Tibial artery (tissue), 4 donors: ENCODE measurements around the gene KRT84.

Source experiments
- DNase-seq, 2 donors: peaks; one replicate each; pipeline ENCODE4 v3.0.0-alpha.2; 2019
- H3K27ac ChIP-seq, 2 donors: fragments of 200-600 bp; sonication (generic) in 1 of 2; 1 replicate in 1 of 2; 2 replicates in 1 of 2; pipeline ENCODE4 v1.5.1; 2018 to 2019; ENCODE audit warnings: mild to moderate bottlenecking in 1 of 2
- H3K27me3 ChIP-seq, 2 donors: fragments of 200-600 bp; sonication (generic) in 1 of 2; one replicate each; pipeline versions ENCODE4 v1.5.1 to v1.6.0; 2016 to 2019
- H3K36me3 ChIP-seq, 3 donors: fragments of 200-600 bp; sonication (generic) in 2 of 3; one replicate each; pipeline ENCODE4 v1.5.1; 2016 to 2019; ENCODE audit warnings: mild to moderate bottlenecking in 2 of 3
- H3K4me1 ChIP-seq, 4 donors: fragments of 200-600 bp; sonication (generic) in 2 of 4; 1 replicate in 3 of 4; 2 replicates in 1 of 4; pipeline ENCODE4 v1.5.1; 2016 to 2019
- H3K4me3 ChIP-seq, 2 donors: fragments of 200-600 bp; sonication (generic) in 1 of 2; 1 replicate in 1 of 2; 2 replicates in 1 of 2; pipeline ENCODE4 v1.5.1; 2018 to 2019; ENCODE audit warnings: mild to moderate bottlenecking in 2 of 2
- H3K9me3 ChIP-seq, 3 donors: fragments of 200-600 bp; sonication (generic) in 1 of 3; one replicate each; pipeline ENCODE4 v1.5.1; 2016 to 2019
- CTCF ChIP-seq, 2 experiments: fragments of 200-600 bp in 1 of 2; fragments of 450-650 bp in 1 of 2; IDR thresholded peaks; one replicate each; pipeline ENCODE4 v1.5.1; 2017 to 2019; ENCODE audit warnings: antibody characterized with exemption in 2 of 2, mild to moderate bottlenecking in 1 of 2, moderate library complexity in 1 of 2
- intact Hi-C: fragments of 100-400 bp; cut with DNase I; formaldehyde crosslinking; loops from one replicate; pipeline ENCODE4 v1.15.0; 2023; ENCODE audit warnings: low total_unique reads

Gene KRT84

GRCh38 chr12:52372216-52373154 is 13.0 kb downstream of the KRT84 start:
- Histone ChIP-seq H3K4me3 (no peak overlapping the region), H3K27me3 (no peaks in the 10 kb centered on the region), H3K9me3 (no peaks in the 10 kb centered on the region), H3K36me3 (no peaks in the 10 kb centered on the region), H3K27ac (peak overlapping the region; percentile 64 to 67), H3K4me1 (peaks cover 0 to 19% (median 11%) of the 10 kb centered on the region in 4 donors)
- DNase-seq = peak; percentile 80 to 92
- peak; percentile 77 to 86 for TF ChIP-seq CTCF (IDR thresholded peaks at IDR 0.05)
- intact Hi-C loops = loop anchor here (10.0 kb wide), 1 partner anchor 602 kb away; no protein-coding TSS in a partner anchor

- intact Hi-C loops = loop anchor here (2.0 to 10.0 kb wide), 2 partner anchors 507 to 603 kb away; no protein-coding TSS in a partner anchor
- H3K9me3 ChIP-seq = no peaks in the 10 kb centered on the region
- H3K4me3 ChIP-seq = no peak overlapping the region
- peak overlapping the region; percentile 64 to 67 for H3K27ac ChIP-seq
- H3K4me1 ChIP-seq = peaks cover 0 to 19% (median 11%) of the 10 kb centered on the region in 4 donors
- DNase-seq = peak in 1 of 2 donors; percentile 61
- no peak for TF ChIP-seq CTCF (IDR thresholded peaks at IDR 0.05)
- H3K27me3 ChIP-seq = no peaks in the 10 kb centered on the region
- no peaks in the 10 kb centered on the region for H3K36me3 ChIP-seq
Measured at GRCh38 chr12:52371716-52372115, 13.7 kb downstream of the KRT84 start.

GRCh38 chr12:52370926-52371608 is 14.4 kb downstream of the KRT84 start:
- peak overlapping the region; percentile 64 to 67 for H3K27ac ChIP-seq
- H3K9me3 ChIP-seq = no peaks in the 10 kb centered on the region
- H3K36me3 ChIP-seq = no peaks in the 10 kb centered on the region
- peak; percentile 90 to 93 for DNase-seq
- intact Hi-C loops = loop anchor here (2.0 to 10.0 kb wide), 2 partner anchors 508 to 604 kb away; no protein-coding TSS in a partner anchor
- H3K4me1 ChIP-seq = peaks cover 0 to 19% (median 11%) of the 10 kb centered on the region in 4 donors
- no peak overlapping the region for H3K4me3 ChIP-seq
- TF ChIP-seq CTCF (IDR thresholded peaks at IDR 0.05) = no peak
- H3K27me3 ChIP-seq = no peaks in the 10 kb centered on the region

- H3K27ac ChIP-seq = no peak overlapping the region
- H3K4me3 ChIP-seq = no peak overlapping the region
- peaks cover 0 to 19% (median 11%) of the 10 kb centered on the region in 4 donors for H3K4me1 ChIP-seq
- H3K36me3 ChIP-seq = no peaks in the 10 kb centered on the region
- intact Hi-C loops = loop anchor here (2.0 to 10.0 kb wide), 2 partner anchors 509 to 605 kb away; no protein-coding TSS in a partner anchor
- DNase-seq = peak in 1 of 2 donors; percentile 50
- no peaks in the 10 kb centered on the region for H3K27me3 ChIP-seq
- no peak for TF ChIP-seq CTCF (IDR thresholded peaks at IDR 0.05)
- H3K9me3 ChIP-seq = no peaks in the 10 kb centered on the region
Measured at GRCh38 chr12:52369809-52370208, 15.6 kb downstream of the KRT84 start.

- H3K9me3 ChIP-seq = no peaks in the 10 kb centered on the region
- peak in 1 of 2 donors; percentile 43 for DNase-seq
- intact Hi-C loops = no loop called here
- no peak overlapping the region for H3K4me3 ChIP-seq
- H3K27me3 ChIP-seq = no peaks in the 10 kb centered on the region
- H3K27ac ChIP-seq = no peak overlapping the region
- H3K4me1 ChIP-seq = peaks cover 0 to 19% (median 11%) of the 10 kb centered on the region in 4 donors
- no peak for TF ChIP-seq CTCF (IDR thresholded peaks at IDR 0.05)
- H3K36me3 ChIP-seq = no peaks in the 10 kb centered on the region
Measured at GRCh38 chr12:52369211-52369610, 16.2 kb downstream of the KRT84 start.
